Measurements from ENCODE around the gene AMELY.
"Not testable (repeated sequence)": the region's sequence is repeated elsewhere in the genome, so short reads cannot be mapped to it uniquely, and the experiment has no call there.

Gene AMELY

GRCh38 chrY:6894496-6894895 is 17.1 kb downstream of the AMELY start:
- TF ChIP-seq MAX (IDR thresholded peaks at IDR 0.05; ENCODE audit: low read depth, low read length) (no peak), MYC (IDR thresholded peaks at IDR 0.05; ENCODE audit: low read depth, low read length) (no peak), POLR2A (IDR thresholded peaks at IDR 0.05; ENCODE audit: extremely low read depth, insufficient read length) (no peak), CTCF (IDR thresholded peaks at IDR 0.05; ENCODE audit: low read depth, low read length) (no peak)
- DNase-seq (ENCODE audit: low read depth), result no peak

GRCh38 chrY:6849384-6849783 is 62.2 kb downstream of the AMELY start:
- no peak overlapping the region for H3K4me3 ChIP-seq (ENCODE audit: low read depth, low read length)
- TF ChIP-seq MYC (IDR thresholded peaks at IDR 0.05; ENCODE audit: low read depth, low read length) (no peak), POLR2A (IDR thresholded peaks at IDR 0.05; ENCODE audit: extremely low read depth, insufficient read length) (no peak), MAX (IDR thresholded peaks at IDR 0.05; ENCODE audit: low read depth, low read length) (no peak), CTCF (IDR thresholded peaks at IDR 0.05; ENCODE audit: low read depth, low read length) (no peak)
- no peak for DNase-seq (ENCODE audit: low read depth)

More at GRCh38 chrY:6894496-6894895, 17.1 kb downstream of the AMELY start:
- no peak overlapping the region for H3K4me3 ChIP-seq (ENCODE audit: low read depth, low read length)

- H3K4me3 ChIP-seq (ENCODE audit: low read depth, low read length); DNase-seq (ENCODE audit: low read depth): not testable (repeated sequence)
Measured at GRCh38 chrY:6842650-6843049, 68.9 kb downstream of the AMELY start.
